Measurements from ENCODE around the gene ASIC5. TPM values are rescaled to one million over a fixed set of nuclear protein-coding genes. Genes with fewer than 3 reads are reported as not detected.

Gene ASIC5
- total and polyA plus RNA-seq, 4 donors, result not detected

DNA sequence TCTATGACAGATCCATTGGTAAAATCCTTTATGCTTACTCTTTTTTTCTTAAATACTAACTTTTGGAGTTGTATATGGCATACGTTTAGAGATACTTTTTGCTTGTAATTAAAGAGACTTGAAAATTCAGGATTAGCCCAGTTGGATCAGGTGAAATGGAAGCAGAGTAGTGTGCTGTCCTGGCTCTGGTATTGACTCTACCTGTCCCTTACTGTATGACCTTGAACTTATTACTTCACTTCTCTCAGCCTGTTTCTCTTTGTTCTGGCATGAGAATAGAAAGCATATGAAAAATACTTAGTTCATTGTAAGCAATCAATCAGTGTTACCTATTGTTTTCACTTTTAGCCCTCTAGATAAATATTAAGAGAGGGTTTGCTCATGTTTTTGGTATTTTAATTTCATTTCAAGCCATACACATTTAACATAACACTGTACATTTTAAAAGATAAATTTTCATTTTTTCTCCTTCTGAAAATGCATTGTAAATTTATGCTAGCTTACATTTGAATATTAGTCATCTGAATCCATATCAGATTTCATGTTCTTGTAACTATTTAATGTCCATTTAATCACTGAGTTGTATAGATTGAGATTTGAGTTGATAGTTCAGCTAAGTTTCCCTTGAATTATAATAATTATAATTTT lies 71.4 kb downstream of the ASIC5 start:
- Histone ChIP-seq H3K27ac (ENCODE audit: low read depth, low read length) (no peak overlapping the region), H3K27me3 (ENCODE audit: control insufficient read depth, insufficient read depth, low read length) (no peaks in the 10 kb centered on the region), H3K4me3 (ENCODE audit: low read depth, low read length) (no peak overlapping the region), H3K4me1 (ENCODE audit: control insufficient read depth, insufficient read depth, low read length) (no peaks in the 10 kb centered on the region), H3K9me3 (ENCODE audit: control insufficient read depth, insufficient read depth, low read length) (no peaks in the 10 kb centered on the region), H3K36me3 (ENCODE audit: control insufficient read depth, insufficient read depth, low read length) (no peaks in the 10 kb centered on the region)
- no CpG with 5 or more reads among the region's 1 CpG for WGBS (ENCODE audit: insufficient coverage)
- DNase-seq (ENCODE audit: low read depth in 4 of 6, low spot score in 6 of 6), result no peak

DNA sequence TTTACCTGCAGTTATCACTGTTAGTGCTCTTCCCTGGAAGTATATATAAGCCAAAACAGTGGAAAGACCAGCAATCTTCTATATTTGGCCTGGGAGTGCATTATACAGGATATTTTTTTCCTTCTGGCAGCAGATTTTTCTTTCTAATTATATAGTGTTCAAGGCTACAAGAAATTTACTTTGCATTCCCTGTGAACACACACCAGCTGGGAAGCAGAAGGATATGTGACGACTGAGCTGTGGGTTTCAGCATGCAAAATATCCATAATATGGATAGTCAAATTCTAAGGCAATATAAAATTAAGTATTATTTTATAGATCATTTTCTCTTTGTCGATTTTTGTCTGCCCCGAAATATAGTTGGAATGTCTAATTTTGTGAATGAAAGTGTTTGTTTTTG lies 76.1 kb downstream of the ASIC5 start:
- Histone ChIP-seq H3K4me3 (ENCODE audit: low read depth, low read length) (no peak overlapping the region), H3K27ac (ENCODE audit: low read depth, low read length) (no peak overlapping the region), H3K9me3 (ENCODE audit: control insufficient read depth, insufficient read depth, low read length) (no peaks in the 10 kb centered on the region), H3K36me3 (ENCODE audit: control insufficient read depth, insufficient read depth, low read length) (no peaks in the 10 kb centered on the region), H3K4me1 (ENCODE audit: control insufficient read depth, insufficient read depth, low read length) (no peaks in the 10 kb centered on the region), H3K27me3 (ENCODE audit: control insufficient read depth, insufficient read depth, low read length) (no peaks in the 10 kb centered on the region)
- DNase-seq (ENCODE audit: low read depth in 4 of 6, low spot score in 6 of 6), result peak in 1 of 6 donors; percentile 87
- WGBS (ENCODE audit: insufficient coverage), result no CpG with 5 or more reads among the region's 3 CpGs

DNA sequence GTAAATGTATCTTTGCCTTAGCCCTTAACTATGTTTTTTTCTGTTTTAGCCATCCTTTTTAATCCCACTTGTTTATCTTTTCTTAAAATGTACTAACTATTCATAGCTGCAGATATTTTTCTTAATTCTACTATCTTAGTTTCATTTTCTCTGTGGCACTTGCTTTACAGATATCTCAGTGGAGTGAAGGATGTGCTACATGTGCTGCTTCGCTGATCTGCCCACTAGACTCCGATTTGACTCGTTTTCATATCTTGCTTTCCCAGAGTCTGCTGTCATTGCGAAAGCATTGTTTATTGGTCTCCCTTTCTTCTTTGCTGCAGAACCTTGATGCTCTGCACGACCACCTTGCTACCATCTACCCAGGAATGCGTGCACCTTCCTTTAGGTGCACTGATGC lies 76.7 kb downstream of the ASIC5 start:
- Histone ChIP-seq H3K9me3 (ENCODE audit: control insufficient read depth, insufficient read depth, low read length) (no peaks in the 10 kb centered on the region), H3K27ac (ENCODE audit: low read depth, low read length) (no peak overlapping the region), H3K4me3 (ENCODE audit: low read depth, low read length) (no peak overlapping the region), H3K27me3 (ENCODE audit: control insufficient read depth, insufficient read depth, low read length) (no peaks in the 10 kb centered on the region), H3K36me3 (ENCODE audit: control insufficient read depth, insufficient read depth, low read length) (no peaks in the 10 kb centered on the region), H3K4me1 (ENCODE audit: control insufficient read depth, insufficient read depth, low read length) (no peaks in the 10 kb centered on the region)
- WGBS (ENCODE audit: insufficient coverage), result 83% methylated on average over 6 of the region's 6 CpGs
- no peak for DNase-seq (ENCODE audit: low read depth in 4 of 6, low spot score in 6 of 6)

DNA sequence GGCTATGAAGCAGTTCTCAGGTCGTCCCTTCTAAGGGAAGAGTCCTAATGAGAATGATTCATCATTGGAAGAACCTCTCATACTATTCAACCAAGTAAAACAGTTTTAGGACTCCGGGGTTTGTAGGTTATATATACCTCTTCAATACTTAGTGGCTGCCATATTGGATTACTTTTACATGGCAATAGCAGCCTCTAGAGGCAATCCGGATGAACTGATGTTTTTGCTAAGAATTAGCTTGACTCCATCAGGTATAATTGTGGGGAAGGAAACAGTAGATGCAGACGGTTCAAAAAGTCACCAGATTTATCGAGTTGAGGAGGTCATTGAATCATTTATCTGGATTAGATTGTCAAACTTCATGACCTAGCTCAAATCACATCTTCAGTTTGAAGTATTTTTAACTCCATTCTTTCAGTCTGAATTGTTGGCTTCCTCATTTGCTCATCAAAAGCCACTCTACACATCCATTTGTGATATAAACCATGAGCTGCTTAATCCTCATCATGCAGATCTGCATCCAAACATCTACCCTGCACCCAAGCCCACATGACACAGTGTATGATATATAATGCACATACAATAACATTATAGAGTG lies 78.9 kb downstream of the ASIC5 start:
- H3K27ac ChIP-seq (ENCODE audit: low read depth, low read length), result no peak overlapping the region

DNA sequence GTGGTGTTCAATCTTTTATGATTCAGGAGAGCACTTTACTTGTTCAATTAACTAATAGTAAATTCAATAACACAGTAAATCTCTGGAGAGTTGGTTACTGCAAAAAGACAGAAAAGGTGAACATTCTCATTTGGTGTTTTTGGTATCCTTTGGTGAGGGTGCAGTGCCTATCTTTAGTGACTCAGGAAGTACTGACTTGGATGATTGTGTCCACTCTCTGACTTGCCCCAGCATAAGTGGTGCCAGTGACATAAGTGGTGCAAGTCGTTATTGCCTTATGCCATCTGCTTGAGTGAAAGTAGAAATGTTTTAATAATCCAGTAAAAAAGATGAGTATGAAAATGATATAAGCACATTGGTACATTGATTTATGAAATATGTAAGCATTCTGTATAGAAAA lies 80.2 kb downstream of the ASIC5 start:
- H3K4me3 ChIP-seq (ENCODE audit: low read depth, low read length), result no peak overlapping the region
- H3K4me1 ChIP-seq (ENCODE audit: control insufficient read depth, insufficient read depth, low read length), result no peaks in the 10 kb centered on the region
- H3K27me3 ChIP-seq (ENCODE audit: control insufficient read depth, insufficient read depth, low read length), result no peaks in the 10 kb centered on the region
- no peaks in the 10 kb centered on the region for H3K9me3 ChIP-seq (ENCODE audit: control insufficient read depth, insufficient read depth, low read length)
- no CpG with 5 or more reads among the region's 1 CpG for WGBS (ENCODE audit: insufficient coverage)
- H3K36me3 ChIP-seq (ENCODE audit: control insufficient read depth, insufficient read depth, low read length), result no peaks in the 10 kb centered on the region
- DNase-seq (ENCODE audit: low read depth in 4 of 6, low spot score in 6 of 6), result no peak
- no peak overlapping the region for H3K27ac ChIP-seq (ENCODE audit: low read depth, low read length)

More for the DNA sequence above, 78.9 kb downstream of the ASIC5 start:
- DNase-seq (ENCODE audit: low read depth in 4 of 6, low spot score in 6 of 6), result peak in 4 of 6 donors; percentile 22 to 88 (median 45)
- Histone ChIP-seq H3K27me3 (ENCODE audit: control insufficient read depth, insufficient read depth, low read length) (no peaks in the 10 kb centered on the region), H3K4me3 (ENCODE audit: low read depth, low read length) (no peak overlapping the region), H3K36me3 (ENCODE audit: control insufficient read depth, insufficient read depth, low read length) (no peaks in the 10 kb centered on the region), H3K9me3 (ENCODE audit: control insufficient read depth, insufficient read depth, low read length) (no peaks in the 10 kb centered on the region), H3K4me1 (ENCODE audit: control insufficient read depth, insufficient read depth, low read length) (no peaks in the 10 kb centered on the region)
- WGBS (ENCODE audit: insufficient coverage), result 67% methylated on average over 1 of the region's 5 CpGs

DNA sequence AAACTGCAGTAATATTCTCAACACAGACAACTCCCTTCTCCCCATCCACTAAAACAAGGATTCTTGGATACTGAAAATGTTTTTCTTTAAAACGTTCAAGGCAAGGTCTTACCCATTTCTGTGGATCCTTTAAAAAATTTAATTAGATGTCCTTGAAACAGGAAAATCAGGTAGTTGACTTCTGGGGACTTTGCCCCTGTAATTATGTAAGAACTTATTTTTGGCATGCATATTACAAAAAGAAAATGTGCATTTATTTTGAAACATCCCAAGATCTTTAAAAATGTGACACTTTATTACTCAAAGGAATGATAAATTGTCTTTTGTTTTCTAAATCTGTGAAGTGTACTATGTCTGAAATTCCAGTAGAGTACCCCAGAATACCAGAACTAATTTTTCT lies 81.4 kb downstream of the ASIC5 start:
- no peaks in the 10 kb centered on the region for H3K9me3 ChIP-seq (ENCODE audit: control insufficient read depth, insufficient read depth, low read length)
- DNase-seq (ENCODE audit: low read depth in 4 of 6, low spot score in 6 of 6), result no peak
- H3K4me1 ChIP-seq (ENCODE audit: control insufficient read depth, insufficient read depth, low read length), result no peaks in the 10 kb centered on the region
- no peak overlapping the region for H3K4me3 ChIP-seq (ENCODE audit: low read depth, low read length)
- H3K27ac ChIP-seq (ENCODE audit: low read depth, low read length), result no peak overlapping the region
- H3K36me3 ChIP-seq (ENCODE audit: control insufficient read depth, insufficient read depth, low read length), result no peaks in the 10 kb centered on the region
- H3K27me3 ChIP-seq (ENCODE audit: control insufficient read depth, insufficient read depth, low read length), result no peaks in the 10 kb centered on the region
- WGBS (ENCODE audit: insufficient coverage), result no CpG with 5 or more reads among the region's 1 CpG

DNA sequence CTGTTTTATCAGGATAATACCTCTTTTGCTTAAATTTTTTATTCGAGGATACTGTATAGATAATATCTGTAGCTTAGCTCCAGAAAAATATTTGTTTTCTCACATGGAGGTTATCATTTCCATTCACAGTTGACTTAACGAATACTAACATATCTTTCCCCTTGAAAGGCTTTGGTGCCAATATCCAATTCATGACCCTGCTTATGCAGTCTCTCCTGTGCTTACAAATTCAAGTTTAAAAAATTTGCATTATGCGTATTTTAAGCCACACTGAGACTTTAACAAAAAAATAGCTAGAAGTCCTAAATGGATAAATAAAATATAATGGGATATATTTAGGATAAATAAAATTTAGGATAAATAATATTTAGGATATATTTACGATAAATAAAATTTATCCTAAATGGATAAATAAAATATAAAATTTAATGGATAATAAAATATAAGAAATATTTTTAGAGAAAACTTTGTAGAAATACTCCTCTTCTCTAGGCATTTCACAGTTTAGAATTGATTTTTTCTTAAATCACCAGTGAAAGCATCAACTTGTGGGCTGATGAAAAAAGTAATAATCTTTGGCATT lies 84.7 kb downstream of the ASIC5 start:
- no peaks in the 10 kb centered on the region for H3K27me3 ChIP-seq (ENCODE audit: control insufficient read depth, insufficient read depth, low read length)
- WGBS (ENCODE audit: insufficient coverage), result 89% methylated on average over 1 of the region's 4 CpGs
- H3K4me1 ChIP-seq (ENCODE audit: control insufficient read depth, insufficient read depth, low read length), result no peaks in the 10 kb centered on the region
- H3K27ac ChIP-seq (ENCODE audit: low read depth, low read length), result no peak overlapping the region
- no peak overlapping the region for H3K4me3 ChIP-seq (ENCODE audit: low read depth, low read length)
- DNase-seq (ENCODE audit: low read depth in 4 of 6, low spot score in 6 of 6), result no peak
- no peaks in the 10 kb centered on the region for H3K36me3 ChIP-seq (ENCODE audit: control insufficient read depth, insufficient read depth, low read length)
- H3K9me3 ChIP-seq (ENCODE audit: control insufficient read depth, insufficient read depth, low read length), result no peaks in the 10 kb centered on the region

DNA sequence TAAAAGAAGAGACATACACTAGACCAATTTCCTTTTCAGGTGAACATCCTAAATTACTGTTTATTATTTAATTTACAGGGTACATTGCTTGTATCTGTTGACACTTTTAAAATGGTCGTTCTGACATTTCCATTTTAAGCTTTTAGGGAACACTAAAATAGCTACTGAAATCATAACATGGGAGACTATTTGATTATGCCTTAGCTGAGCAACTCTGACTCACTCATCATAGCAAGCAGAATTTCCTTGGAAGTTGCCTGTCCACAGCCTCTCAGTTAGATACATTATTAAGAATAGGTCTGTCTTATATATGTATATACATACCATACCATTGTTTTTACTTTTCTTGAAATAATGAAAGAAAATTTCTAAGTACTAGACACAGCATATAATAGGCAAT lies 85.3 kb downstream of the ASIC5 start:
- Histone ChIP-seq H3K9me3 (ENCODE audit: control insufficient read depth, insufficient read depth, low read length) (no peaks in the 10 kb centered on the region), H3K36me3 (ENCODE audit: control insufficient read depth, insufficient read depth, low read length) (no peaks in the 10 kb centered on the region), H3K4me1 (ENCODE audit: control insufficient read depth, insufficient read depth, low read length) (no peaks in the 10 kb centered on the region), H3K27me3 (ENCODE audit: control insufficient read depth, insufficient read depth, low read length) (no peaks in the 10 kb centered on the region), H3K27ac (ENCODE audit: low read depth, low read length) (no peak overlapping the region), H3K4me3 (ENCODE audit: low read depth, low read length) (no peak overlapping the region)
- WGBS (ENCODE audit: insufficient coverage), result no CpG with 5 or more reads among the region's 1 CpG
- DNase-seq (ENCODE audit: low read depth in 4 of 6, low spot score in 6 of 6), result no peak

Measured in spinal cord (tissue), 10 donors.